K562 (cell line): ENCODE measurements around the gene CAV1. TPM values are rescaled to one million over a fixed set of nuclear protein-coding genes. Genes with fewer than 3 reads are reported as not detected.

ENCODE experiments used
- CHD7 ChIP-seq: fragments of 200-600 bp; sonication (generic); IDR thresholded peaks from one replicate; pipeline ENCODE4 v1.6.1; 2012; ENCODE audit warnings: mild to moderate bottlenecking, low read depth, low read length, inconsistent platforms
- KAT7 ChIP-seq: sonication (generic); formaldehyde crosslinking; IDR thresholded peaks from 2 replicates; pipeline ENCODE4 v1.8.0; 2022; ENCODE audit warnings: missing genetic modification reagents, mild to moderate bottlenecking, borderline replicate concordance
- MCM7 ChIP-seq, 2 experiments: fragments of 450-650 bp; IDR thresholded peaks; 2 replicates each; pipeline ENCODE4 v1.6.1; 2016 to 2018
- NCOA2 ChIP-seq, 2 experiments: fragments of 450-650 bp; IDR thresholded peaks; 2 replicates each; pipeline ENCODE4 v1.6.1; 2018; ENCODE audit warnings: mild to moderate bottlenecking in 2 of 2, moderate library complexity in 1 of 2; ENCODE audit not compliant: partially characterized antibody in 2 of 2
- NCOA4 ChIP-seq: fragments of 450-650 bp; IDR thresholded peaks from 2 replicates; pipeline ENCODE4 v1.6.1; 2018; ENCODE audit warnings: mild to moderate bottlenecking; ENCODE audit not compliant: partially characterized antibody
- STAT5B ChIP-seq: fragments of 250-450 bp; sonication (Bioruptor Pico); IDR thresholded peaks from 2 replicates; pipeline ENCODE4 v1.8.0; 2021; ENCODE audit warnings: mild to moderate bottlenecking, inconsistent platforms
- TAF7 ChIP-seq: fragments of 450-650 bp; IDR thresholded peaks from 2 replicates; pipeline ENCODE4 v1.6.1; 2016; ENCODE audit warnings: missing genetic modification characterization, missing compliant biosample characterization
- TCF7L2 ChIP-seq: fragments of 150-350 bp; IDR thresholded peaks from 2 replicates; pipeline ENCODE4 v1.6.1; 2016; ENCODE audit warnings: low read depth, mild to moderate bottlenecking, low read length, moderate library complexity
- XRCC3 ChIP-seq: fragments of 450-650 bp; IDR thresholded peaks from 2 replicates; pipeline ENCODE4 v1.6.1; 2017; ENCODE audit warnings: mild to moderate bottlenecking, moderate library complexity
- ZBTB33 ChIP-seq: sonication (generic); formaldehyde crosslinking; IDR thresholded peaks from 2 replicates; pipeline ENCODE4 v1.8.1; 2023; ENCODE audit warnings: mild to moderate bottlenecking, missing genetic modification reagents
- ZBTB34 ChIP-seq: fragments of 250-450 bp; sonication (Bioruptor Pico); IDR thresholded peaks from 2 replicates; pipeline ENCODE4 v1.8.0; 2021; ENCODE audit warnings: mild to moderate bottlenecking, moderate library complexity
- ZNF239 ChIP-seq: fragments of 250-450 bp; sonication (Bioruptor Pico); IDR thresholded peaks from 2 replicates; pipeline ENCODE4 v1.4.0; 2020; ENCODE audit warnings: mild to moderate bottlenecking
- ZNF253 ChIP-seq: fragments of 250-450 bp; sonication (Bioruptor Pico); conservative IDR thresholded peaks from 2 replicates; pipeline ENCODE4 v1.6.1; 2021; ENCODE audit warnings: mild to moderate bottlenecking
- ZNF274 ChIP-seq: IDR thresholded peaks from 2 replicates; pipeline ENCODE4 v1.6.1; 2011; ENCODE audit warnings: low read depth, mild to moderate bottlenecking, low read length, moderate library complexity, borderline replicate concordance
- polyA plus RNA-seq, 8 experiments: library from polyadenylated mRNA; depleted of rRNA in 4 of 8; stranded (reverse) in 5 of 8; unstranded in 3 of 8; fragments of >200 nt; fragmentation: Nextera tagmentation in 2 of 8; fragmentation: Illumina TruSeq in 1 of 8; extraction: Ambion mirVana in 2 of 8; extraction: Trizol in 1 of 8; gene quantifications; 2 replicates each; pipeline versions ENCODE4 v1.2.1 to v1.2.3, GENCODE V29; 2011 to 2014; ENCODE audit warnings: inconsistent platforms in 1 of 8, missing spikeins in 1 of 8
- total RNA-seq, 7 experiments: library from RNA; depleted of rRNA in 6 of 7; stranded (reverse); fragments of >200 nt in 6 of 7; fragmentation: Illumina TruSeq in 2 of 7; extraction: Trizol in 2 of 7; gene quantifications; 2 replicates each; pipeline versions ENCODE4 v1.2.1 to v1.2.3, GENCODE V29; 2011 to 2021; ENCODE audit warnings: low replicate concordance in 1 of 7

The CAV1 gene
- total and polyA plus RNA-seq, 9 of the 15 experiments (the other 6 are each of a cell fraction or from before 2014, with no cell fraction given): 0.08 to 1.5 (median 0.63) TPM

GRCh38 chr7:116501425-116502167 is 23.2 kb upstream of the CAV1 start (continued):
- no peak for TF ChIP-seq ZBTB34 (CRISPR knock-in tag)
- no peak for TF ChIP-seq KAT7 (CRISPR knock-in tag)
- TF ChIP-seq NCOA4: no peak
- no peak for TF ChIP-seq TAF7 (tag)
- TF ChIP-seq ZNF239: peak; percentile 79; the same call in 1 of the 2 replicates
- TF ChIP-seq CHD7: no peak
- no peak for TF ChIP-seq STAT5B (CRISPR knock-in tag)
- TF ChIP-seq XRCC3: no peak
- no peak for TF ChIP-seq ZNF274
- no peak for TF ChIP-seq ZNF253
- TF ChIP-seq NCOA2 (IDR thresholded peaks at IDR 0.05; ENCODE audit: partially characterized antibody in 2 of 2): peak in 1 of 2 experiments; percentile 51
- TF ChIP-seq MCM7 (IDR thresholded peaks at IDR 0.05): no peak
- TF ChIP-seq TCF7L2: no peak
- no peak for TF ChIP-seq ZBTB33 (CRISPR knock-in tag)
